K562 (cell line): ENCODE measurements around the gene RASSF3. TPM values are rescaled to one million over a fixed set of nuclear protein-coding genes. Genes with fewer than 3 reads are reported as not detected.

Experiments used
- ATAC-seq: fragments of 200-7000 bp; cut with Tn5 transposase; 3 replicates; pipeline ENCODE4 v1.9.1; 2020; ENCODE audit warnings: moderate library complexity
- BruUV-seq: library from RNA; stranded (reverse); fragments of 400-500 nt; replicated peaks from 2 replicates; lab custom pipeline; 2021; lab: Mats Ljungman, UMichigan
- CTCF ChIA-PET: fragments of 300-600 bp; formaldehyde crosslinking; extraction: SDS; loops from one replicate; lab custom pipeline; 2021; ENCODE audit warnings: low intra/inter-chr PET ratio; lab: Yijun Ruan, JAX
- POLR2A ChIA-PET: fragments of 300-600, 350-650 bp; sonication (Branson Sonifier 250); formaldehyde crosslinking; extraction: SDS; loops from one replicate; lab custom pipeline; 2021; ENCODE audit warnings: antibody characterized with exemption, inconsistent platforms; lab: Yijun Ruan, JAX
- DNase-seq, 4 experiments: peaks; one replicate each; pipeline versions ENCODE4 v3.0.0 to v3.0.0-alpha.2; 2011 to 2018; ENCODE audit warnings: low spot score in 3 of 4, mixed read lengths in 3 of 4; ENCODE audit errors: extremely low read depth in 1 of 4
- FAIRE-seq: peaks from 2 replicates; lab custom pipeline; 2011; peaks lifted over from hg19 to GRCh38; lab: Jason Lieb, UNC
- H2AFZ ChIP-seq: 2 replicates; pipeline ENCODE4 v1.6.0; 2011; ENCODE audit warnings: low read depth, low read length, control low read depth, inconsistent platforms
- H3K27ac ChIP-seq: fragments of 200-600 bp; 3 replicates; pipeline ENCODE4 v1.8.0; 2011; ENCODE audit warnings: low read depth, mild to moderate bottlenecking, control low read depth, inconsistent platforms, low read length, moderate library complexity, mixed read lengths; ENCODE audit errors: extremely low read depth
- H3K27me3 ChIP-seq, 2 experiments: fragments of 300-600 bp in 1 of 2; 2 replicates in 1 of 2; 3 replicates in 1 of 2; pipeline versions ENCODE4 v1.6.0 to v1.8.0; 2011; ENCODE audit warnings: inconsistent platforms in 2 of 2, low read length in 2 of 2, mild to moderate bottlenecking in 1 of 2, mixed read lengths in 1 of 2, moderate library complexity in 1 of 2; ENCODE audit not compliant: control insufficient read depth in 2 of 2, insufficient read depth in 2 of 2
- H3K36me3 ChIP-seq: fragments of 300-600 bp; 3 replicates; pipeline ENCODE4 v1.8.0; 2011; ENCODE audit warnings: mild to moderate bottlenecking, low read length, inconsistent platforms; ENCODE audit not compliant: control insufficient read depth, insufficient read depth
- H3K4me1 ChIP-seq, 2 experiments: fragments of 200-600 bp in 1 of 2; replicated peaks in 1 of 2; 2 replicates in 1 of 2; 3 replicates in 1 of 2; pipeline versions ENCODE4 v1.5.1 to v1.8.0; 2011; ENCODE audit warnings: inconsistent platforms in 2 of 2, low read length in 2 of 2, mild to moderate bottlenecking in 1 of 2, mixed read lengths in 1 of 2, moderate library complexity in 1 of 2; ENCODE audit not compliant: control insufficient read depth in 2 of 2, insufficient read depth in 2 of 2
- H3K4me2 ChIP-seq: 2 replicates; pipeline ENCODE4 v1.6.1; 2011; ENCODE audit warnings: low read length, control low read depth, inconsistent platforms, mixed read lengths; ENCODE audit not compliant: insufficient read depth
- H3K4me3 ChIP-seq: fragments of 200-600 bp; sonication (generic), shearing (Covaris generic); 2 replicates; pipeline ENCODE4 v1.5.1; 2016; ENCODE audit warnings: control low read depth, inconsistent platforms
- H3K79me2 ChIP-seq: fragments of 200-600 bp; 3 replicates; pipeline ENCODE4 v1.8.0; 2011; ENCODE audit warnings: low read length, inconsistent platforms; ENCODE audit not compliant: control insufficient read depth, insufficient read depth
- H3K9ac ChIP-seq, 2 experiments: 2 replicates each; pipeline versions ENCODE4 v1.6.0 to v1.6.1; 2011; ENCODE audit warnings: low read depth in 2 of 2, low read length in 2 of 2, control low read depth in 1 of 2, inconsistent platforms in 1 of 2, mild to moderate bottlenecking in 1 of 2, mixed read lengths in 1 of 2; ENCODE audit not compliant: insufficient read depth in 1 of 2
- H3K9me1 ChIP-seq: one replicate; pipeline ENCODE4 v1.6.0; 2011; ENCODE audit warnings: inconsistent platforms, mild to moderate bottlenecking, low read length, moderate library complexity; ENCODE audit not compliant: control insufficient read depth, insufficient read depth
- H3K9me3 ChIP-seq: replicated peaks from 2 replicates; pipeline ENCODE4 v1.5.1; 2011; ENCODE audit warnings: low read depth, low read length, inconsistent platforms; ENCODE audit not compliant: control insufficient read depth, insufficient read depth
- H4K20me1 ChIP-seq: replicated peaks from 2 replicates; pipeline ENCODE4 v1.6.1; 2011; ENCODE audit warnings: low read length, inconsistent platforms, mixed read lengths; ENCODE audit not compliant: control insufficient read depth, insufficient read depth
- AFF4 ChIP-seq: sonication (generic); formaldehyde crosslinking; IDR thresholded peaks from 2 replicates; pipeline ENCODE4 v1.8.0; 2023; ENCODE audit warnings: mild to moderate bottlenecking, missing genetic modification reagents
- ATF3 ChIP-seq, 2 experiments: fragments of 450-650 bp in 1 of 2; sonication (generic) in 1 of 2; formaldehyde crosslinking in 1 of 2; IDR thresholded peaks in 1 of 2; conservative IDR thresholded peaks in 1 of 2; 2 replicates each; pipeline versions ENCODE4 v1.6.1 to v1.8.1; 2016 to 2023; ENCODE audit warnings: mild to moderate bottlenecking in 2 of 2, moderate library complexity in 2 of 2, inconsistent platforms in 1 of 2, missing genetic modification reagents in 1 of 2
- FOXM1 ChIP-seq, 2 experiments: fragments of 450-650 bp in 1 of 2; sonication (generic) in 1 of 2; formaldehyde crosslinking in 1 of 2; IDR thresholded peaks; 2 replicates each; pipeline versions ENCODE4 v1.6.1 to v1.9.0; 2017 to 2022; ENCODE audit warnings: low read depth in 2 of 2, mild to moderate bottlenecking in 2 of 2, missing genetic modification reagents in 1 of 2, moderate library complexity in 1 of 2
- NKRF ChIP-seq: fragments of 450-650 bp; IDR thresholded peaks from 2 replicates; pipeline ENCODE4 v1.6.1; 2016; ENCODE audit warnings: borderline replicate concordance
- RAD51 ChIP-seq: fragments of 450-650 bp; IDR thresholded peaks from 2 replicates; pipeline ENCODE4 v1.7.1; 2016; ENCODE audit warnings: low read depth, mild to moderate bottlenecking, borderline replicate concordance
- ZKSCAN3 ChIP-seq: fragments of 250-450 bp; sonication (Bioruptor Pico); IDR thresholded peaks from 2 replicates; pipeline ENCODE4 v1.4.0; 2020
- ZNF398 ChIP-seq: fragments of 250-450 bp; sonication (Bioruptor Pico); IDR thresholded peaks from 2 replicates; pipeline ENCODE4 v1.8.0; 2021; ENCODE audit warnings: moderate library complexity, mild to moderate bottlenecking, inconsistent platforms
- in situ Hi-C: fragments of 300-500 bp; cut with MboI; formaldehyde crosslinking; loops from 4 replicates; pipeline ENCODE4 v1.15.0; 2018; ENCODE audit warnings: inconsistent platforms, mixed read lengths
- intact Hi-C: fragments of 100-400 bp; cut with micrococcal nuclease; formaldehyde crosslinking; loops from 2 replicates; pipeline ENCODE4 v1.14.2; 2022
- polyA plus RNA-seq, 8 experiments: library from polyadenylated mRNA; depleted of rRNA in 4 of 8; stranded (reverse) in 5 of 8; unstranded in 3 of 8; fragments of >200 nt; fragmentation: Nextera tagmentation in 2 of 8; fragmentation: Illumina TruSeq in 1 of 8; extraction: Ambion mirVana in 2 of 8; extraction: Trizol in 1 of 8; gene quantifications; 2 replicates each; pipeline versions ENCODE4 v1.2.1 to v1.2.3, GENCODE V29; 2011 to 2014; ENCODE audit warnings: inconsistent platforms in 1 of 8, missing spikeins in 1 of 8
- total RNA-seq, 7 experiments: library from RNA; depleted of rRNA in 6 of 7; stranded (reverse); fragments of >200 nt in 6 of 7; fragmentation: Illumina TruSeq in 2 of 7; extraction: Trizol in 2 of 7; gene quantifications; 2 replicates each; pipeline versions ENCODE4 v1.2.1 to v1.2.3, GENCODE V29; 2011 to 2021; ENCODE audit warnings: low replicate concordance in 1 of 7

RASSF3 gene
- total and polyA plus RNA-seq, 9 of the 15 experiments (the other 6 are each of a cell fraction or from before 2014, with no cell fraction given) = 3.7 to 39.2 (median 20.2) TPM

- ChIA-PET POLR2A (no interaction called here), CTCF (no interaction called here)
- in situ Hi-C loops = no loop called here
- Histone ChIP-seq H3K79me2 (no peaks in the 10 kb centered on the region), H3K4me2 (no peak overlapping the region), H2AFZ (no peak overlapping the region), H3K9ac (no peak overlapping the region), H3K27me3 (no peaks in the 10 kb centered on the region), H3K9me3 (no peaks in the 10 kb centered on the region), H4K20me1 (no peaks in the 10 kb centered on the region), H3K27ac (no peak overlapping the region), H3K4me3 (no peak overlapping the region), H3K4me1 (peaks cover 0 to 8% of the 10 kb centered on the region in 2 experiments; a peak in 3 of 5 replicates), H3K36me3 (peaks cover 51% of the 10 kb centered on the region), H3K9me1 (no peaks in the 10 kb centered on the region)
- DNase-seq (no peak), ATAC-seq (no peak), FAIRE-seq (no peak)
- intact Hi-C loops = no loop called here
- BruUV-seq = no TSS peak
- TF ChIP-seq ATF3 (IDR thresholded peaks at IDR 0.05) = no peak
- TF ChIP-seq ATF3 (CRISPR knock-in tag; conservative IDR thresholded peaks at IDR 0.05) = no peak
- TF ChIP-seq RAD51 = no peak
- no peak for TF ChIP-seq FOXM1 (IDR thresholded peaks at IDR 0.05; ENCODE audit: low read depth)
- no peak for TF ChIP-seq FOXM1 (CRISPR knock-in tag; IDR thresholded peaks at IDR 0.05; ENCODE audit: low read depth)
- no peak for TF ChIP-seq AFF4 (CRISPR knock-in tag)
- TF ChIP-seq ZNF398 (CRISPR knock-in tag) = no peak
- no peak for TF ChIP-seq ZKSCAN3 (CRISPR knock-in tag)
- TF ChIP-seq NKRF = no peak
Measured at GRCh38 chr12:64735442-64735841, 125.1 kb downstream of the RASSF3 start.
